Retina (tissue), 1 donor: ENCODE measurements around the gene RTN4RL2.

Experiments used
- DNase-seq: peaks from one replicate; pipeline ENCODE4 v3.0.0-alpha.2; 2016

Gene RTN4RL2

DNA sequence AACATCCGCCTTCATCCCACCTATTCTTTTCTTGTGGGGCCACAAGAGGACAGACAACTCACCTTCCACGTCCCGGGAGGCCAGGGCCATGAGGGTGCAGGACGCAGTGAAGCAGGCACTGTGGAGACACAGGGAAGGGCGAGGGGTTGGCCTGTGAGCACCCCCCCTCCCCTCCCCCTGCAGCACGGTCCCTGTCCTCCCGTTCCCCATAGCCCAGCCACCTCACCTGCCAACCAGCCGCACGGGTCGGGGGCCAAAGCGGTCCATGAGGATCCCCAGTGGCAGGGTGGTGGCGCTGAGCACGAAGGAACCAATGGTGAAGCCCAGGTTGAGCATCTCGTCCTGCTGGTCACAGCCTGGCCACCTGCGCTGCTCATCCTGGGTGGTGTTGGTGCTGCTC, 40.6 kb downstream of the RTN4RL2 start:
- DNase-seq = no peak

DNA sequence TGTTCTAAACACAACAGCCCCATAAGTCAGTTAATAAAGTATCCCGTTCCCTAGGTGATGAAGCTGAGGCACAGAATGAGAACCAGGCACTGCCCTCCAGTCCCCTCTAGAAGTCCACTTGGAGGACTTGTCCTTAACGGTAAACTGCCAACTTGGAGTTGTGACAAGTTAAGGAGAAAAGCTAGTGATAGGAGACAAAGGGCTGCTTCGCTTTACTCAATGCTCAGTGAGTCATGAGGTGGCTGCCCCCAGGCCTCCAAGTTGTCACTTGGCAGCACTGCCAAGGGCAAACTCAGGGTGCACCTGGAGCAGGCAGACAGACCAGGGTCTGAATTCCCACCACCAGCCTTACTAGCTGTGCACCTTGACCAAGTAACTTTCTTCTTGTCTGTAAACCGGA, 41.6 kb downstream of the RTN4RL2 start:
- no peak for DNase-seq

DNA sequence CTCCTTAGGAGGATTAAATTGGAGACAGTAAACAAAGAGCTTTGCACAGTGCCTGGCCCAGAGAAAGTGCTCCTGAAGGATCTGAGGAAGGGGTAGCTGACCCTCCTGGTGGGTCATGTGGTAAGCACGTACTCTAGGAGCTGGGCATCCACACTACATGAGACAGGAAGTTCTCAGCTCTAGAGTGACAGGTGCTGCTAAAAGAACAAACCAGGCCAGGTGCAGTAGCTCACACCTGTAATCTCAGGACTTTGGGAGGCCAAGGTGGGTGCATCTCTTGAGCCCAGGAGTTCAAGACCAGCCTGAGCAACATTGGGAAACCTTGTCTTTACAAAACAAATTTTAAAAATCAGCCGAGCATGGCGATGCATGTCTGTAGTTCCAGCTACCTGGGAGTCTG, 42.0 kb downstream of the RTN4RL2 start:
- DNase-seq = no peak

DNA sequence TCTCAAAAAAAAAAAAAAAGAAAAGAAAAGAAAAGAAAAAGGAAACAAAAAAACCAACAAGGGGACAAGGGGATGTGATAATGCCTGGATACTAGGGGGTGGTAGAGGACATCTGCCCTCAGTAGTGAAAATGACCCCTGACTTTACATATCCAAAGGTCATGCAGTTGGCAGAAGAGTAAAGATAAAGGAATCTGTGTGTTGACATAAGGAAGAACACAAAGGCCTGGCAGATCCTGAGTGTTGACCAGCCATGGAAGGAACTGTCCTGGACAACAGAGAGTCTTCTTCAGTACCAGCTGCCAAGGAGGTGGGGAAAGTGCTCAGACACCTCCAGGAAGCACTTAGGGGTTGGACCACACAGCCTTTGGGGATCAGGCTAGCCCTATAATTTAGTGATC, 42.5 kb downstream of the RTN4RL2 start:
- no peak for DNase-seq

DNA sequence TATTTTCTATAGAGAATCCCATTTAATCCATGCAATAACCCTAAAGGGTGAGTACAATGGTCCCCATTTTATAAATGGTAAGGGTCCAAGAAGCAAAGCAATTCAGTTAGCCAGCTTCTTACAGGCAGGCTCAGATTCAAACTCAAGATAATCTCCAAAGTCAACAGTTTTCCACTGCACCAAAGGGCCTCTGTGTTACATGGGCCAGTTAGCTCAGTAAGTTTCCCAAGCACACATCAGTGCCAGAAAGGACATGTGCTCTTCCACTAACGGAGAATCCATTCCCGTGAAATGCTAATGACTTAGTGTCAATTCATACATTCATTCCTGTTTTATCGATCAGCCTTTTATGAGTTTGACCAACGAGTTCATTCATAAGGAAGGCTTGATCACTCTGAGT, 44.2 kb downstream of the RTN4RL2 start:
- no peak for DNase-seq

DNA sequence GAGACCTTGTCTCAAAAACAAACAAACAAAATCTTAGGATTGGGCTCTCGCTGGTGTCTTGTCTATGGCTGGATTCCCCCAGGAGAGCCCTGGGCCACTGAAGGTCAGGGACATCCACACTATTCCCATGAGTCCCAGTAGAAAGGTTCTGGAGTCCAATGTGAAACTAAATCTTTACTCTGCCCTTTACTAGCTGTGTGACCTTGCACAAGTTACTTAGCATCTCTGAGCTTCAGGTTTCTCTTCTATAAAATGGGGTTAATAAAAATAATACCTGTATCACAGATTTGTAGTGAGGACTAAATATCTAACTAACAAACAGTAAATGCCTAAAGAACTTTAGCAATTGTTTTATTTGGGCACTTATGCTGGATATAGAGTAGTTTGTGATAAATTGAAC, 46.2 kb downstream of the RTN4RL2 start:
- no peak for DNase-seq

DNA sequence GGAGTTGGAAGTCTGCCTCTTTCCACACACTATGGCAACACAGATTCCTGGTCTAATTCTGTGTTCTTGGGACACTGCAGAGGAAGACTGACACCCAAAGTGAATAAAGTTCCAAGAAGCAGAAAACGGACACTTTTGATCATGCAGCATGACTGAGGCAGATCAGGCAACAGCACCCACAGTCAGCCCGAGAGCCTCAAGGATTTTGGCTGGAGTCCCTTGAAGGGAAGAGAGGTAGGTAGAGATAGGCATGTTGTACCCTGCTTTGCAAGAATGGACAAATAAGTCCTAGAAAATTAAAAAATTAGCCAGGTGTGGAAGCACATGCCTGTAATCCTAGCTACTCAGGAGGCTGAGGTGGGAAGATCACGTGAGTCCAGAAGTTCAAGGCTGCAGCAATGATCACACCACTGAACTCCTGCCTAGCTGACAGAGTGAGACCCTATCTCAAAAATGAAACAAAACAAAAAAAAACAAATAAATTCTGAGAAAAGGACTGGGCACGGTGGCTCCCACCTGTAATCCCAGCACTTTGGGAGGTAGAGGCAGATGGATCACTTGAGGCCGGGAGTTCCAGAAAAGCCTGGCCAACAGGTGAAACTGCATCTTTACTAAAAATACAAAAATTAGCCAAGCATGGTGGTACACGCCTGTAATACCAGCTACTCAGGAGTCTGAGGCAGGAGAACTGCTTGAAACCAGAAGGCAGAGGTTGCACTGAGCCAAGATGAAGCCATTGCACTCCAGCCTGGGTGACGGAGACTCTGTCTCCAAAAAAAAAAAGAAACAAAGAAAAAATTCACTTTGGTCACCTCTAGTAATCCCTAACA, 48.2 kb downstream of the RTN4RL2 start:
- no peak for DNase-seq

DNA sequence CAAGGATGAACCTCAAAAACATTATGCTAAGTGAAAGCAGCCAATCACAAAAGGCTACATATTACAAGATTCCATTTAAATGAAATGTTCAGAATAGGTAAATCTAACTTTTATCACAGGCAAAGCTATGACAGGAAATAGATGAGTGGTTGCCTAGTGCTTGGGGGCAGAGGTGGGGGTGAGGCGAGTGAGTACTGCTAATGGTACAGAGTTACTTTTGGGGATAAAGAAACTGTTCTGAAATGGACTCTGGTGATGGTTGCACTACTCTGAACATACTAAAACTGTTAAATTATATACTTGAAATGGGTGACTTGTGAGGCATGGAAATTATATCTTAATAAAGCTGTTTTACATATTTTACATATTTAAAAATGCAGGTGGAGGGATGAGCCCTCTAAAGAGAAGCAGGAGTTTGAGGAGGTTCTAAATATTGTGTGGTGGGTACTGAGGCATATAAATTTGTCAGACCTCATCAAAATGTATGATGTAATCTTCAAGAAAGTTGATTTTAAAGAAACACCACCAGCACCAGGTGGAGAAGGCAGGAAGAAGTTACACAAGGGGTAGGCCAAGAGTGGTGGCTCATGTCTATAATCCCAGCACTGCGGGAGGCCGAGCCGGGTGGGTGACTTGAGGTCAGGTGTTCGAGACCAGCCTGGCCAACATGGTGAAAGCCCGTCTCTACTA, 51.6 kb downstream of the RTN4RL2 start:
- no peak for DNase-seq

DNA sequence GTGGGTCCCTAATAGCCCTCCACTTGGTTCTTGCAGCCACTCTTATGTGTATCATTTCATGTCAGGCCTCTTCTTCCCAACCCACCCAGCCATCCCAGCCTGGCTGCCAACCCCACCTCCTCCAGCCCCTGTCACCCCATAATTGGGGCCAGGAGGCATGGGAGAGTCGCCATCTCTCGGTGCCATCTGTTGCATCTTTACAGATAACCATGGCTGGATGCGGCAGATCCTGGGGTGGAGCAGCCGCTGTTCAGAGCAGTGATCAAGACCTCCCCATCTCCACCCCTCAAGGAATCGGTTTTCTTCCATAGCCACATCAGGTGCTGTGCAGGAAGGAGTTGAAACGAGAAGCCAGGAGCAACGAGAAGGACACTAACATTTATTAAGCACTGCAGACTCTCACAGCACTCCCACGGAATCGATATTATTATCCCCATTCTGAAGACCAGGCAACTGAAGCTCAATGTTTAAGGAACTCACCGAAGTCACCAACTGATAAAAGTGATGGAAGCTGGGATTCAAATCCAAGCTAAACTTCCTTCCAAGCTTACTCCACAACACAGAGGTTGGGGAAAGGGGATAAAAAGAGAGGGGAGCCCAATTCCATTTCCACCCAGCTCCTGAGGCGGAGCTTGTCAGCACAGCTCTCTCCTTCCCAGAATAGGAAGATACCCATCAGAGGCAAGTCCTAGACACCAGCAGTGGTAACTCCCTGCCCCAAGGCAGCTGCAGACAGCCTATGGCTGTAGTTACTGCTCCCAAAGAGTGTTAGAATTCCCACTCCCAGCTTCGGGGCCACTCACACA, 52.5 kb downstream of the RTN4RL2 start:
- DNase-seq = no peak

DNA sequence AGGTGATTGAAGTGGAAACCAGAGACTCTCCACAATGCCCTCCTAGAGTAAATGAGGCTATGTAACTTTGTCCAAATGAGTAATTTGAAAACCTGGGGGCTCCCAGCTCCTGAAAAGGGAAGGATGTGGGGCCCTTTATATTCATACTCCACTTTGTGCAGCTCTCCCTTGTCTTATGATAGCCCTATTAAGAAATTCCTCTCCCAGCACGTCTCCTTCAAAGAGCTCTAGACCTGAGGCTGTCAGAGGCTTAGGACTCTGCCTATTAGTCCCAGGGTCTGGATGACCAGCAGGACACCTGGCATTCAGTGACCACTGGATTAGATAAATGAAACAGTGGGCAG, 53.1 kb downstream of the RTN4RL2 start:
- no peak for DNase-seq

DNA sequence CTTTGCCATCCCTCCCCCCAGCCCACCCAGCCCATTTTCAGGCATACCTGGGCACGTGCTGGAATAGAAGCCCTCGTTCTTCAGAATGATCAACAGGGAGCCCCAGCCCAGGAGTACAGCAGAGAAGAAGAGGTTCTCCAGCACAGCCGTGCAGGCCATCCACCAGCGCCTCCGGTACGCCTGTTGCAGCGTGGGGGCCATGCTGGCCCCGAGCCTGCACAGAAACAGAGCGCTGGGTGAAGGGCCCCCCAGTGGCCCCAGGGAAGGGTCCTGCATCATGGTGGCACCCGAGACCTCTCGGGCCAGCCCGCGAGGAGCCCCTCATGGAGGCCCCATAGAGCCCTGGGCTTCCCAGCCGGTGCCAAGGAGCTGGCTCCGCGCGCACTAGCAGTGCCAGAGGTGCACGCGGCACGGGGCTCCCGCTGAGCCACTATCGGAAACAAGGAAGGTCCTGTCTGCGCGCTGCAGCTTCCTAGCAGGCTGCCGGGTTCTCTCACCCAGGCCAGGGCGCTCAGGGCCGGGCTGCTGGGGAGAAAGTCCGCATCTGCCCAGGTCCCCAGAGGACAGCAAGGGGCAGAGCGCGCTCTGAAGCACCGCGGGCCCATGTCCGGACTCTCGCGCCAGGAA, 53.7 kb downstream of the RTN4RL2 start:
- DNase-seq = peak; percentile 65

DNA sequence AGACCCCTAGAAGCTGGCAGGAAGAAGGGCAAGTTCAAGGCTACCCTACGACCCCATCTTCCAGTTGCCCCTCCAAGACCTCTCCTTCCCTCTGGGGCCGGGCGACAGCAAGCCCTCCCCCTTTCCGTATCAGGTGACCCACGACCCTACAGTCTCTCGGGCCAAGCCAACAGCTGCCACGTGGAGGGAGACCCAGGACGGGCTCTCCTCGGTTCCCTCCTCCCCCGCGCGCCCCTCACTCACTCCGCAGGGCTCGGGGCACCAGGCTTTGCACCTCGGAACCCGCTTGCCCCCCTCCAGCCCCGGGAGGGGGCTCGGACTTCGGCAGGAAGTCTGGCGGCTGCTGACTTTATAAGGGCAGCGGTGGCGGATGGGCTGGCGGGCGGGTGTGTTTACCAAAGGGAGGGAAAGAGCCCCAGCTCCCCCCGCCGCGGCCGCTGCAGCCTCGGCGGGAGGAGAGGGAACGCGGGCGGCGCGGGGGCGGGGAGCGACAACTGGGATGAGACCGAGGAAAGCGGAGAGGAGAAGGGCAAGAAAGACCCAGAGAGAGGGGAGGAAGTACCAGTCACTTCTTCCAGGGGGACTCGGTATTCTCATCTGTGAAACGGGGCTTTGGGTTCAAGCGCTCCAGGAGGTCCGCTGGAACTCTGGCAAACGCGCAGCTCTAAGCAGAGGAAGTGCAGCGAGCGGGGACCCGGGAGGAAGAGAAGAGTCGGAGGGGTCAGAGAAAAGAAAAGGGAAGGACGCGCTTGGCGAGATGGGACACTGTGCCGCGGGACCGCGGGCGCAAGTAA, 54.4 kb downstream of the RTN4RL2 start:
- DNase-seq = peak; percentile 51

DNA sequence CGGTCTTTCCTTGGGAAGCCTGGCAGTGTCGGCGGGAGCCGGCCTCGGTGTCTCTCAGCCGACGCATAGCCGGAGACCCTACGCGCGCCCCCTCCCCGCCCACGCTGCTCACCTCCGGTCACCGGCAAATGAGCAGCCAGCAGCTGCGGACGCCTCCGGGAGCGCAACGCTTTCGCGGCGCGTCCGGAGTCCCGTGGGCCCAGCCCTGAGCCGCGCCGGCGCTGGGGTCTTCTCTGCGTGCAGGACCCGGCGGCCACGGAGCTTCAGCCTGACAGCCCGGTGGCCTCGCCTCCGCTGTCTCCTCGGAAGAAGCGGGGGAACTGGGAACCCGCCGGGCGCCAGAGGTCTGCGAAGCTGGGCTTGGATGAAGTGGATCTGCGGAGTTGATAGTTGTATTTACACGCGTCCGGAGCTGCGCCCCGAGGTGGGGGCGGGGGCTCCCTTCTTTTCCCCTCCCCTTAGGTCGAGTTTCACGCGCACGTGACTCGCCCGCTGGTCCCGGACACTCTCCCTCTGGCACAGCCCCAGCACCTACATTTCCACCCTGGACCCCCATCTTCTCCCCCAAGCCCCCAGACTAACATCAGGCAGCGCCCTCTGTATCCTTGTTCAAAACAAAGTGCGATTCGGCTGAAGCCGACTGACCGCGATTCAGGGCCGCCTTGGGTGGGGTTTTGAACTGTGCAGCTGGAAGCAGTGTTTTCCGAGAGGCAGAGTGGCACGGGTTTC, 55.2 kb downstream of the RTN4RL2 start, which contains the start of gene SLC43A1:
TSS of gene SLC43A1 (minus strand) at position 371 of the 729 bp plus-strand sequence. CDS start 1,591 bp downstream, outside the sequence.
- peak; percentile 80 for DNase-seq

DNA sequence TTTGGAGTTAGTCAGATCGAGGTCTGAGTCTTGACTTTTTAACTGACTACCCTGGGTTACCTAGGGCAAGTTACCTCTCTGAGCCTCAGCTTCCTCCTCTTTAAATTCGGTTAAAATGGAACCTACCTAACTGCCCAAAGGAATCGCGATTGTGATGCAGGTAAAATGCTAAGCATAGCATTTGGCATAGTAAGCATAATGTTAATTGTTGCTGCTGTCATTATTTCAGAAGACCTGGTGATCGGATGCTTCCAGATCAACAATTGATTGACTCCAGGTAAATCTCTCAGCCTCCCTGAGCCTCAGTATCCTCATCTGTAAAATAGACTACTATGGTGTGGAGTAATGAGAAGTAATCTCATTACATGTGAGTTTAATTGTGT, 55.7 kb downstream of the RTN4RL2 start:
- DNase-seq = no peak

DNA sequence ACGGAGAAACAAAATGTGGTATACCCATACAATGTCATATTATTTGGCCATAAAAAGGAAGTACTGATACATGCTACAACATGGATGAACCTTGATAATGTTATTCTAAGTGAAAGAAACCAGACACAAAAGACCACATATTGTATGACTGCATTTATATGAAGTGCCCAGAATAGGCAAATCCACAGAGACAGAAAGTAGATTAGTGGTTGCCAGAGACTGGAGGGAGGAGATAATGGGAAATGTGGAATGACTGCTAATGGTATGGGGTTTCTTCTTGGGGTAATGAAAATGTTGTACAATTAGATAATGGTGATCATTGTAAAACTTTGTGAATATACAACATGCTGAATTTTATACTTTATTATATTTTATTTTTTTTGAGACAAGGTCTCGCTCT, 60.8 kb downstream of the RTN4RL2 start:
- DNase-seq = no peak

DNA sequence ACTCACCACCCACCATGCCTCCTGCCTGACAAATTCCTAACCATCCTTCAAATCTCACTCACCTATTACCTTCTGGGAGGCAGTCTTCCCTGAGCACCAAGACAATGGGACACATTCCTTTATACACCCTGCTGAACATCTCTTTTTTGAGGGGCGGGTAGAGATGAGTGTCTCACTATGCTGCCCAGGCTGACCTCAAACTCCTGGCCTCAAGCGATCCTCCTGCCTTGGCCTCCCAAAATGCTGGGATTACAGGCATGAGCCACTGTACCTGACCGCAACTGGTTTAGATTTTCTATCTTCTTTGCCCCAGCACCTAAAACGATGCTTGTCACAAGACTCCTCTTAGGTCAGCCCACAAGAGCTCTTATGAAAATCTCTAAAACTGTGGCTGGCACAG, 63.1 kb downstream of the RTN4RL2 start:
- no peak for DNase-seq
